HG03039 (cell line): ENCODE results near the gene PCBP3.

Experiments
- ATAC-seq: cut with Tn5 transposase; IDR thresholded peaks from one replicate; pipeline ENCODE4 v1.9.1; 2021; ENCODE audit warnings: mild to moderate bottlenecking, moderate library complexity; ENCODE audit not compliant: unreplicated experiment

The PCBP3 gene

DNA sequence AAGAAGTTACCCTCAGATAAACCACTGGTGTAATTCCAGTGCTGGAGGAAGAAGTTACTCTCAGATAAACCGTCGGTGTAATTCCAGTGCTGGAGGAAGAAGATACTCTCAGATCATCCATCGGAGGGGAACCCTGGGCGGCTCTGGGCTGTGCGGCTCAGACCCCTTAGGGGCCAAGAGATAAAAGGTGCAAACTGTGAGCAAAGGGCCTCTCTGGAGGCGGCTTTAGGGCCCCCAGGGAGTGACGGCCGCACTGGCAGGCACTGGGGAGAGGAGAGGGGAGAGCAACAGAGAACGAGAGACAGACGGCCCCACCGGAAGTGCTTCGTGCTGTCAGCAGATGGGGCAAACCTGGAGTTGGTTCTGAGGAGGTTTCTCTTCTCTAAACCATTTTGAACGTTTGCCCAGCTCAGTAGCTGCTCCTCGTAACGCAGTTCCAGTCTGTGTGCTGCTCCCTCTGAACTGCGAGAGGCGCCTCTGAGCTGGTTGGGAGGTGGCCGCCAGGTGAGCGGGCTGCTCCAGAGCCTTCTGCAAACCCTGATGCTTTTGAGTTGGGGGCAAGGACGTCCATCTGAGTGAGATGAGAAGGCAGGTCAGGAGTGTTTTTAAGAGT is 275.4 kb downstream of the PCBP3 start:
- ATAC-seq = no peak

GRCh38 chr21:45919593-45919992 is 276.1 kb downstream of the PCBP3 start:
- no peak for ATAC-seq

- ATAC-seq = no peak
Measured at GRCh38 chr21:45920824-45921600, 277.5 kb downstream of the PCBP3 start.

DNA sequence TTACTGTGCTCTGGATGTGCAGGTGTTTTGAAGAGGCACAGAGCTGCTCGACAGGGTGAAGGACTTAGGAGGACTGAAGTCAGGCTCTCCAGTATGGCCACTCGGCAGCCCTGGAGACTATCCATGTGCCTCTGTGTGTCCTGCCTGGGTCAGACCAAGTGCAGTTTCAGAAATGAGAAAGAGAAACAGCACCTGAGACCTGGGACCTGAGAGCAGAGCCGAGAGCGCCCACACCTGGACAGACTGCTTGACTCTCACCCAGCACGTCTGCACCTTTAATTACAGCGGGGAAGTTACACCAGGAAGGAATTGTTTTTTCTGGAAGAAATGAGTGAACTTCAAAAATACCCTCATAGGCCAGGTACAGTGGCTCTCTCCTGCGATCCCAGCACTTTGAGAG is 278.4 kb downstream of the PCBP3 start:
- no peak for ATAC-seq

DNA sequence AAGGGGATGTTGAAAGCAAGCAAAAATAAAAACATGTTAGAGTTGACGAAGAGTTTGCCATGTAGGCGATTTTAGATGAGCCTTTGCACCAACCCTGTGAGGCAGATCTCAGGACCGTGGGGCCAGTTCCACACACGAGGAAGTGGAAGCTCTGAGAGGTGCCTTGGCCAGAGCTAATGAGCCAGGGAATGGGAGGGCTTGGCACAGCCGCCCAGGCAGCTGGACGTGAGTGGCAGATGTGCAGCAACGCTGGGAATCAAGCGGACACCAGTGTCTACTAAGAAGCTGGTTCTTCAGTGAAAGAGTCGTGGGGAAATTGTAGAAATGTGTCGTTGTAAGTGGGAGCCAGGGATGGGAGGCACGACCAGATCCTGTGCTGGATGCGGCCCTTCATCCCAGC is 279.1 kb downstream of the PCBP3 start:
- no peak for ATAC-seq

DNA sequence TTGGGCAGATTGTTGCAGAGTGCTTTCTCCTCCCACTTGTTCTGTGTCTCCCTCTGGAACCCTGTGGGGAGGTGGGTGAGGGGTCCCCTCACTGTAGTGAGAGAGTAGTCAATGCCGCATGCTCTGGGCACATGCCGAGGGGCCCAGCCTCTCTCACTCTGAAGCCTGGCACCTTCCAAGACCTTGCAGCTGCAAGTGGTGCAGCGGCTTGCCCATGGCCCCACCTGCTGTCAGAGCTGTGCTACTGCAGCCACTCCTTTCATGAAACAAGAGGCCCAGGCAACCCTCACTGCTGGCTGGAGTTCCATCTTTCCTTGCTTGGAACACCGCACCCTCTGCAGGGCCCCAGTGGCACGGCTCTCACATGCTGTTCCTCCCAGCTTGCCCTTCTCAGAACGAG is 279.6 kb downstream of the PCBP3 start:
- no peak for ATAC-seq

GRCh38 chr21:45926281-45926680 is 282.8 kb downstream of the PCBP3 start:
- ATAC-seq = no peak

DNA sequence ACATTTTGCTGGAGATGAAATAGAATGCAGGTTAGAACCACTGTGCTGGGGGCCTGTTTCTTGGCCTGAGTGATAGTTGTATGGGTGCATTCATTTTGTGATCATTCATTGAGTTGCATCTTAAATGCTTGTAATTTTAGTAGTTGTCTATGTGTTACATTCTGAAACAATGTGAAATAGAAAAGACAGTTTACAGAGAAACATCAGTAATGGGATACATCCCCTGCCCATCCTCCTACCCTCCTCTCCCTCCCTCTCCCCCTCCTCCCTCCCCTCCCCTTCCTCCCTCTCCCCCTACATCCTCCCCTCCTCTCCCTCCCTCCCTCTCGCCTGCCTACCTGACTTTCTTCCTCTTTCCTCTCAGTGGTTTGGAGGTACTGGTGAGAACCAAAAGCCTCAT is 283.5 kb downstream of the PCBP3 start:
- ATAC-seq = no peak

- ATAC-seq = no peak
Measured at GRCh38 chr21:45927851-45928850, 284.6 kb downstream of the PCBP3 start.

GRCh38 chr21:45929449-45929848 is 285.9 kb downstream of the PCBP3 start:
- ATAC-seq = no peak

GRCh38 chr21:45930231-45930760 is 286.8 kb downstream of the PCBP3 start:
- no peak for ATAC-seq

DNA sequence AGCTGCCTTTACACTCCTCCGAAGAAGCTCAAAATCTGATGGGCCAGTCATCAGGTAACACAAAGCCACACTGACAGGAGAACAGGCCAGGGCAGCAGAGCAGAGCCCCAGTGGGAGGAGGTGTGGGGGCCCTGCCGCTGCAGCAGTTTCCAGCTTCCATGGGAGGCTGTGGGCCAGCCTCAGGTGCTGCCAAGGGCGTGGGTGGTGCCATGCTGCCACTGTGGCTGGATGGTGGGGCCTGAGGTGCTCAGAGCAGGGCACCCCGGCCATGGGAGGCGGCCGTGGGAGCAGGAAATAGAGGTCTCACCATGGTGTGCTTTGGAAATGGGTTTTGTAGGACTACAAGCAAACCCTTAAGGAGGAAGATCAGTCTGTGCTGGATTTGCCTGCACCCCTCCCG is 287.3 kb downstream of the PCBP3 start:
- ATAC-seq = no peak

DNA sequence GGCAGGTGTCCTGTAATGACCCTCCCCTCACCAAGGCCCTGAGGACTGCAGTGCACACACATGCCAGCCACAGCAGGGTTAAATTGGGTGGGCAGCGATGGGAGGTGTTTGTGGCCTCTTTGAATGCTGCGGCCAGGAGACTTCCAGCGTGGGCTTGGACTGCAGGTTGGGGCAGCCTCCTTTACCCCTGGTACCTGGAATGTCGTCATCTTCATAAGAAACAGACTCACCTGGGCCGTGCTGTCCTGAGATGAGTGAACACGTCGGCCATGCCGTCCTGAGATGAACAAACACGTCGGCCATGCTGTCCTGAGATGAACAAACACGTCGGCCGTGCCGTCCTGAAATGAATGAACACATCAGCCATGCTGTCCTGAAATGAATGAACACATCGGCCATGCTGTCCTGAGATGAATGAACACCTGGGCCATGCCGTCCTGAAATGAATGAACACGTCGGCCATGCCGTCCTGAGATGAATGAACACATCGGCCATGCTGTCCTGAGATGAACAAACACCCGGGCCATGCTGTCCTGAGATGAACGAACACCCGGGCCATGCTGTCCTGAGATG is 288.0 kb downstream of the PCBP3 start:
- ATAC-seq = no peak

GRCh38 chr21:45932922-45933502 is 289.5 kb downstream of the PCBP3 start:
- ATAC-seq = no peak

DNA sequence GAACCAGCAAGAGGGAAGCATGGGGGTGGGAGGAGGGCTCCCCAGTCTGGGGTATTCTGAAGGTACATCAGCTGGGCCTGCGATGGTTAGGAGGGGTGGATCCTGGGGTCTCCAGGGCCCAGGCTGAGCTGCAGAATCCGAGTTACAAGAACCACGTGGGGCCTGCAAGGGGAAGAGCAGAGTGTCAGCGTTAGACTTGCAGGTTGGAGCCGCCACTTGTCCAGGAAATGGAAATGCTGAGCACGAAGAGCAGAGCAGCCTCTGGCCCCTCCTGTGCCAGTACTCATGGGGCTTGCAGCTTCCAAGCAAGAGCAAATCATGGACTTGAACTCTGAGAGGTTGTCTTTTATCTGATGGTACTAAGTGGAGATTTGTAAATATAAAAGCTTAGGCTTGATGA is 290.6 kb downstream of the PCBP3 start:
- ATAC-seq = no peak

- ATAC-seq = no peak
Measured at GRCh38 chr21:45934554-45934953, 291.0 kb downstream of the PCBP3 start.

- no peak for ATAC-seq
Measured at GRCh38 chr21:45935628-45936027, 292.1 kb downstream of the PCBP3 start.

DNA sequence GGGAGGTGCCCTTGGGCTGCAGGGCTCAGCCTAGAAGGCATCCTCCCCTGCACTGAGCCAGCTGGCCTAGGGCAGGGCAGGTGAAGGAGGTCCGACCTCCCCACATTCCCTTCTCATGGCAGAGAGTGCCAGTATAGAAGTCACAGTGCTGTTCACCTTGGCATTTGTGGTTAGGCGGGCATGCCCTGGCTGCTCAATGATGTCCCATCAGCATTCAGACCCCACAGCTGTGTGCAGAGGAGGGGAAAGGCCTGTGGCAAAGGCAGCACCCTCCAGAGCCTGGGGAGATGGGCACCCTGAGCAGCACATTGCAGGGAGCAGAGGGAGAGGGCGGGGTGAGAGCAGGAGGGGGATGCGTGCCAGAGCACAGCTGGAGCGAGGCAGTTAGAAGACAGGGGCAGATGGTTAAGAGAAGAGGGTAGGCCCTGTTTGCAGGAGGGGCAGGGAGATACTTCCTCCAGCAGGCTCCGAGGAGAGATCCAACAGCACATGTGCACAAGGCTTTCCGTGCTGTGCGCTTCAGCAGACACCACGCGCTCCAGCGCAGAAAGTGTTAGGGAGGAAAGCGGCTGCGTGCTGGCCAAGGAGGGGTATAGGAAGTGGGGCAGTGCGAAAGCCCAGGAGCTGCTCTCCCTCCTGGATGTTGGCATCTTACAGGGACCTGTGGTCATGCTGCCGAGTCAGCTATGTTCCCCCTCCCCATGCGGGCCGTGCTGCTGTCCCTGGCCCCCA is 294.4 kb downstream of the PCBP3 start:
- ATAC-seq = no peak

DNA sequence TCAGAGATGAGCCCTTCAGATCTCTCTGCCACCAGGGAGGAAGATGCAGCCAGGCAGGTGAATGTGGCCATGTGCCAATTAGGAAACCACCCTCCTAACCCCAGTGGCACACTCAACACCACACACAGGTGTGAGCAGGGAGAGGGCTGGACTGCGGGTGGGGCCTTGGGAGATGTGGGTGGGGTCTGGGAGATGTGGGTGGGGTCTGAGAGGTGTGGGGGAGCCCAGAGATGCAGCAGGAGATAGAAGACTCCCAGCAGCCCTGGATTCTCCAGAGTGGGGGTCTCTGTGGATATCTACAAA is 294.9 kb downstream of the PCBP3 start:
- ATAC-seq = no peak
